GM12801 (cell line): ENCODE data around the gene FSTL4.

ENCODE experiments used
- CTCF ChIP-seq: IDR thresholded peaks from one replicate; pipeline ENCODE4 v1.5.1; 2011; ENCODE audit warnings: control low read depth; ENCODE audit not compliant: insufficient read length; ENCODE audit errors: extremely low read depth

FSTL4 gene

DNA sequence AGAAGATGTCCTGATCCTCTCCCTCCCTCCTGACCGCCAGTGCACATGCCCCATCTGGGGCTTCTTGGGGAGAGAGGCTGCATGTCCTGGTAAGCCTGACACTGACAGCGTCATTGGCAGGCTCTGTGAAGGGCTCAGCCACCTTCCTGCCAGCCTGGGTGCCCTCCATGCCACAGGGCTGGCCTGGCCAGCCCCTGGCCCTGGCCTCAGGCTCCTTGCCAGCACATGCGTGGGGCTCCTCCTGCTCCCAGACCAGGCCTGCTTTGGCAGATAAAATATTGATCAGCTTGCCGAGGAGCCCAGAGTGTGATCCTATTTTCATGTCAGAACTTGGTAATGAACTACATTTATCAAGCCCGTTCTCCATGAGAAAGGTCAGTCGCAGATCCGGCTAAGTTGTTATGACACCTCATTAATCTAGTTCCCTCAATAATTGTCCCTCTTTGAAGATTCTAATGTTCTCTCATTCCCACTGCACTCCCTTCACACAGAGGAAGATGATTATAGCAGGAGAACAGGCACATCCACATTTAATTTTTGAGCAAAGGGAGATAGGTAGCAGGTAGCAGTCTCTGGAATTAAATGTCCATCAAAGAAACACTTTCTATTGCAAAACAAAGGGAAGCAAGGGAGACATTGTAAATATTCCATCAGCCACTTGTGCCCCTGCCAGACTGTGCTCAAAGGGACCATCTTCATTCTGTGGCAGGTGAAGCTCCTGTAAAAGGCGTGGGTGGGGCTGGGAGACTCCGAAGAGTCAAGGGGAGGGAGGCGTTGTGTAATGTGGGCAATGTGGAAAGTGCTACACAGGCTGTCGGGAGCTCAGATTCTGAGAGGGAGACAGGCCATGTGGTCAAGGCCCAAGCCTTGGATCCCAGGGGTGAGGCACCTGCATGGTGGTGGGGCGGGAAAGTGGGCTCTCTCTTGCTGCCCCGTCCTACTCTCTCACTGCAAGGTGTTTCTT is 288.6 kb downstream of the FSTL4 start:
- no peak for TF ChIP-seq CTCF

DNA sequence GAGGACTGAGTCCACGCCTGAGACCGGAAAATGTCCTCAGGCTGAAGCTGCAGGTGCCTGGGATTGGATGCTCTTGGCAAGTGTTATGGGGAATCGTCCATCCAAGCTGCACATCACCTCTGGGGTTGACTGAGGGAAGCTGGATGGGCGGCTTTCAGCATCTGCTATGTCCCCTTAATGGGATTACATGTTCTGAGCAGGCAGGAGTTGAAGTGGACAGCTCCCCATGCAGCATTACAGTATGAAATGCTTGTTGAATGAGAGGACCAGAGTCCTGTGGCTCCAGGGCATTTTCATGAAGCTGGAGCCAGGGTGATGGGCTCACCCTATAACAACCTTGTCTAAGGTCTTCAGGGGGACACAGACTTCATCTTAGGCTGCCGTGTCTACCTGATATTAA is 289.6 kb downstream of the FSTL4 start:
- no peak for TF ChIP-seq CTCF

DNA sequence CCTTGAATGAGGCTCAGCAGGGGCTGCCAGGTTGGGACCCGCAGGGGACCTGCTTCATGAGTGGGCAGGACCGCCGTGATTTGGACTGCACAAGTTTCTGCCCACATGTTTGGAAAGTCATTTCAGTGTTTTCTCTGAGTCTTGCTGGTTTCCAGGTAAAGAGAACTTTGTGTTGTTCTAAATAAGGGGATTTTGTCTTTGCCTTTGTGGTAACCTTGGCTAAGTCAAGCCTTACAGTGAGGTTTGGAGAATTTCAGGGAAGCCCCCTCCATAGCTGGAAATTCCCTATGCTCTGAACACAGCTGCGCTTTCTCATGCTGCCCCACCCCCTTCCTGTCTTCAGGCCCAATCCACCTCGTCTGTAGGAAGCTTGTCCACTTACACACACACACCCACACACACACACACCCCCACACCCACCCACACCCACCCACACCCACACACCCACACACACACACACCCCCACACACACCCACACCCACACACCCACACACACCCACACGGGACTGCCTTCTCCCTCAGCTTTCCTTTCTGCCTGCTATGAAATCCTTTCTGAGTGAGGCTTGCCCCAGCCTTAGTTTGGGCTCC is 290.4 kb downstream of the FSTL4 start:
- no peak for TF ChIP-seq CTCF

GRCh38 chr5:133321286-133321832 is 291.0 kb downstream of the FSTL4 start:
- no peak for TF ChIP-seq CTCF

DNA sequence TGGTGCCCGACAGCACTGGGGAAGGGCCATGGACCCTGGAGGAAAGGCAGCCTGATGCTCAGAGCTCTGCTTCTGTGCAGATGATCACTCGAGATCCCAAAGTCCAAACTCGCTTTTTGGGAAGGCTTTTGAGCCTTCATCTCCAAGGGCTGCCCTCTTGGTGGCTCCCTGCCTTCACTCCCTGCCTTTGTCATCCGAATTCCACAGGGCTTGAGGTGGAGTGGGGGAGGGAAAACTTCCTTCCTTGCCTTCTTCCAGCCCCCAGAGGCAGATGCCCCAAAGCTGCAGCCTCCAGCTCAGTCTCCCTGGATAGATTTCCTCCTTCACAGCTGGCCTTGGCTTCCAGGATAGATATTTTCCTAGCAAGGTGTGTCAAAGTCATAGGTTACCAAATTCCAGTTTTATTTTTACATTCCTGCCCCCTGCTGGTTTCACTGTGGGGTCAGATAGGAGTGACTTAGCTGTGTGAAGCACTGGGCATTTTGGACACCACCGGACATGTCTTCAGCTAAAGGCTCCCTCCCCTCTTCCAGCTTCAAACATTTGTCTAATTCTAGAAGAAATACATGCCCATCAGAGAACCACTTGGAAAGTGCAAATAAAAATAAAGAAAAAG is 292.3 kb downstream of the FSTL4 start:
- no peak for TF ChIP-seq CTCF

- no peak for TF ChIP-seq CTCF
Measured at GRCh38 chr5:133319244-133319643, 293.1 kb downstream of the FSTL4 start.

- no peak for TF ChIP-seq CTCF
Measured at GRCh38 chr5:133317558-133317957, 294.8 kb downstream of the FSTL4 start.
